IMR-90 (cell line): ENCODE data around the gene ADARB2.

Source experiments
- BHLHE40 ChIP-seq: fragments of 150-350 bp; IDR thresholded peaks from 2 replicates; pipeline ENCODE4 v1.6.1; 2016; ENCODE audit warnings: mild to moderate bottlenecking, low read depth, low read length
- CEBPB ChIP-seq: IDR thresholded peaks from 2 replicates; pipeline ENCODE4 v1.6.1; 2012; ENCODE audit warnings: low read depth, low read length, improper control_type of control experiment
- CHD1 ChIP-seq: IDR thresholded peaks from 2 replicates; pipeline ENCODE4 v1.6.1; 2012; ENCODE audit warnings: low read depth, low read length, improper control_type of control experiment
- ELK1 ChIP-seq: fragments of 150-350 bp; IDR thresholded peaks from 2 replicates; pipeline ENCODE4 v1.6.1; 2016; ENCODE audit warnings: low read depth, mild to moderate bottlenecking, low read length, moderate library complexity, borderline replicate concordance
- FOS ChIP-seq: fragments of 150-350 bp; IDR thresholded peaks from 2 replicates; pipeline ENCODE4 v1.6.1; 2016; ENCODE audit warnings: low read depth, low read length
- MAFK ChIP-seq: IDR thresholded peaks from 2 replicates; pipeline ENCODE4 v1.6.1; 2012; ENCODE audit warnings: low read depth, low read length, improper control_type of control experiment
- MXI1 ChIP-seq: IDR thresholded peaks from 2 replicates; pipeline ENCODE4 v1.6.1; 2012; ENCODE audit warnings: low read depth, mild to moderate bottlenecking, low read length, moderate library complexity, borderline replicate concordance
- POLR2A ChIP-seq: IDR thresholded peaks from 2 replicates; pipeline ENCODE4 v1.6.1; 2012; ENCODE audit warnings: mild to moderate bottlenecking, low read depth, low read length
- RAD21 ChIP-seq: IDR thresholded peaks from 2 replicates; pipeline ENCODE4 v1.6.1; 2012; ENCODE audit warnings: low read length, improper control_type of control experiment
- RCOR1 ChIP-seq: IDR thresholded peaks from 2 replicates; pipeline ENCODE4 v1.6.1; 2012; ENCODE audit warnings: mild to moderate bottlenecking, low read length, improper control_type of control experiment; ENCODE audit not compliant: insufficient replicate concordance
- RFX5 ChIP-seq: IDR thresholded peaks from 2 replicates; pipeline ENCODE4 v1.8.0; 2012; ENCODE audit warnings: low read depth, mild to moderate bottlenecking, low read length, moderate library complexity
- SMC3 ChIP-seq: fragments of 150-350 bp; IDR thresholded peaks from 2 replicates; pipeline ENCODE4 v1.6.1; 2016; ENCODE audit warnings: low read depth, mild to moderate bottlenecking, antibody characterized with exemption, low read length, moderate library complexity
- USF2 ChIP-seq: fragments of 150-350 bp; IDR thresholded peaks from 2 replicates; pipeline ENCODE4 v1.6.1; 2017; ENCODE audit warnings: mild to moderate bottlenecking, antibody characterized with exemption, low read length, low read depth
- TF ChIP-seq, protein P1 (sequence below): conservative IDR thresholded peaks from 2 replicates; pipeline ENCODE4 v1.5.1; 2012; ENCODE audit warnings: mild to moderate bottlenecking, low read depth, low read length, improper control_type of control experiment

DNA sequence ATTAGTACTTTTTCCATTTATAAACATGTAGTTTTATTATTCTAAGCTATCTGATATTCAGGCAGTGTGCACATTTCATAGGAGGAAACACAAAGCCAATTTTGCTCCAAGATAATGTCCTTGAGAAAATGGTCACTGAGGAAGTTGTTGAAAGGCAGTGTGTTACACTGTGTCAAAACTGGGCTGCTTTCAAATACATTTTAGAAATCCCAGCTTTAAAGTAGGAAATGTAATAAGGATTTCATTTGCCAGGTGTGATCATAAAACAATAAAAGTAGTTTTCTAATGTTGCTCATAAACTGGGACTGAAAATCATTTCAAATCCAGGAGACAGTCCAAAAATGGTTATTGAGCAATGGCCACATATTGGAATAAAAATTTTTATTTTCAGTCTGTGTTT lies 601.1 kb downstream of the ADARB2 start:
- TF ChIP-seq, protein P1, sequence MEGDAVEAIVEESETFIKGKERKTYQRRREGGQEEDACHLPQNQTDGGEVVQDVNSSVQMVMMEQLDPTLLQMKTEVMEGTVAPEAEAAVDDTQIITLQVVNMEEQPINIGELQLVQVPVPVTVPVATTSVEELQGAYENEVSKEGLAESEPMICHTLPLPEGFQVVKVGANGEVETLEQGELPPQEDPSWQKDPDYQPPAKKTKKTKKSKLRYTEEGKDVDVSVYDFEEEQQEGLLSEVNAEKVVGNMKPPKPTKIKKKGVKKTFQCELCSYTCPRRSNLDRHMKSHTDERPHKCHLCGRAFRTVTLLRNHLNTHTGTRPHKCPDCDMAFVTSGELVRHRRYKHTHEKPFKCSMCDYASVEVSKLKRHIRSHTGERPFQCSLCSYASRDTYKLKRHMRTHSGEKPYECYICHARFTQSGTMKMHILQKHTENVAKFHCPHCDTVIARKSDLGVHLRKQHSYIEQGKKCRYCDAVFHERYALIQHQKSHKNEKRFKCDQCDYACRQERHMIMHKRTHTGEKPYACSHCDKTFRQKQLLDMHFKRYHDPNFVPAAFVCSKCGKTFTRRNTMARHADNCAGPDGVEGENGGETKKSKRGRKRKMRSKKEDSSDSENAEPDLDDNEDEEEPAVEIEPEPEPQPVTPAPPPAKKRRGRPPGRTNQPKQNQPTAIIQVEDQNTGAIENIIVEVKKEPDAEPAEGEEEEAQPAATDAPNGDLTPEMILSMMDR, result no peak
- TF ChIP-seq CEBPB, result no peak
- TF ChIP-seq POLR2A, result no peak
- no peak for TF ChIP-seq BHLHE40
- no peak for TF ChIP-seq SMC3
- TF ChIP-seq ELK1, result no peak
- TF ChIP-seq USF2, result no peak
- no peak for TF ChIP-seq MXI1
- TF ChIP-seq RFX5, result no peak
- TF ChIP-seq RCOR1, result no peak
- no peak for TF ChIP-seq FOS
- TF ChIP-seq MAFK, result no peak
- no peak for TF ChIP-seq RAD21
- no peak for TF ChIP-seq CHD1
